Kasumi-1 (cell line): ENCODE measurements around the gene NOX3.
"Not testable (repeated sequence)": the region's sequence is repeated elsewhere in the genome, so short reads cannot be mapped to it uniquely, and the experiment has no call there.

Experiments used
- DNase-seq, 2 experiments: peaks; one replicate each; lab custom pipeline; 2025; lab: John Stamatoyannopoulos, UW

Gene NOX3

GRCh38 chr6:155455766-155456165 is at the start of gene NOX3:
Gene NOX3, minus strand, starts transcription at chr6:155455839. Its CDS starts 39 bp downstream, at chr6:155455800.
- no peak for DNase-seq

DNA sequence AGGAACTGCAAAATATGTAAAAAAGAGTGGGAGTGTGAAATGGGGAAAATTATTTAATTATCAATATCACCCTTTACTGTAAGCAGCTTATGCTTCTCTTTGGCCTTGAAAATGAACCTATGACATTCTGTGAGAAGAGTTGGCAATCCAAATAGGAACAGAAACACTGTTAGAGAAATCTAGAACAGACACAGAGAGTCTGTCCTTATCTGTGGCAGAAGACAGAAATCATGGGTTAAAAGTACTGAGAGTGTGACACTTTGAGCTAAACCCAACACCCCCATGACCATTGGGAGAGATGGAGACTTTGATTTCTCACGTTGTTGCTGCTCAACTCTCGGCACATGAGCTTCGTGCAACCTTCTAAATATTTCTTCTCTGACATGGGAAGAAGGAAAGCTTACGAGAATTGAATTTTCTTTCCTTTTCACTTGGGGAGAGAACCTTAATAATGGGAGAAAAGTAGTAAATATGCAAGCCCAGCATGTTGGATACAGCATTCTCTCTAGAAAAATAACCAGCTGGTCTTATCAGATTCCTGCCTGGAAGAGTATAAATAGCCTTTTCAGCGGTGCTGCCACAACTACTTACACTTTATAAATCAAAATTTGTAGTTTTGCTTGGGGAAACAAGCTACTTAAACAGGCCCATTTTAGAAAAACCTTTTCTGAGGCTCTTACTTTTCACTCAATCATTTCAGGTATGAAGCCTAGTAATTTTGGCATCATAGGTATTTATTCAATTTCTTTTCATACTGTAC is 49.4 kb upstream of the NOX3 start:
- DNase-seq: no peak

GRCh38 chr6:155502393-155502792 is 46.8 kb upstream of the NOX3 start:
- DNase-seq: no peak

GRCh38 chr6:155499574-155499973 is 43.9 kb upstream of the NOX3 start:
- DNase-seq: no peak

DNA sequence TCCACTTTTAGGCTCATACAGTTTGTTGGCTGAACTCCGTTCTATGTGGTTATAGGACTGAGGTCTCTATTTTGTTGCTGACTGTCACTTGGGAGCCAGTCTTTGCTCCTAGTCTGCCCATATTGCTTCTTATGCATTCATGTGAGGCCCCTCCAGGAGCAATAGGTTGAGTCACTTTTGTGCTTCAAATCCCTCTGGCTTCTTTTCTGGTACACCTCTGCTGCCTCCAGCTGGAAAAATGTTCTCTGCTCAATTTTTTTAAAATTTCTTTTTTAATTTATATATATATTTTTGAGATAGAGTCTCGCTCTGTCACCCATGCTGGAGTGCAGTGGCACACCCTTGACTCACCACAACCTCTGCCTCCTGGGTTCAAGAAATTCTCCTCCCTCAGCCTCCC is 42.7 kb upstream of the NOX3 start:
- DNase-seq: no peak

GRCh38 chr6:155497273-155497672 is 41.6 kb upstream of the NOX3 start:
- no peak for DNase-seq

DNA sequence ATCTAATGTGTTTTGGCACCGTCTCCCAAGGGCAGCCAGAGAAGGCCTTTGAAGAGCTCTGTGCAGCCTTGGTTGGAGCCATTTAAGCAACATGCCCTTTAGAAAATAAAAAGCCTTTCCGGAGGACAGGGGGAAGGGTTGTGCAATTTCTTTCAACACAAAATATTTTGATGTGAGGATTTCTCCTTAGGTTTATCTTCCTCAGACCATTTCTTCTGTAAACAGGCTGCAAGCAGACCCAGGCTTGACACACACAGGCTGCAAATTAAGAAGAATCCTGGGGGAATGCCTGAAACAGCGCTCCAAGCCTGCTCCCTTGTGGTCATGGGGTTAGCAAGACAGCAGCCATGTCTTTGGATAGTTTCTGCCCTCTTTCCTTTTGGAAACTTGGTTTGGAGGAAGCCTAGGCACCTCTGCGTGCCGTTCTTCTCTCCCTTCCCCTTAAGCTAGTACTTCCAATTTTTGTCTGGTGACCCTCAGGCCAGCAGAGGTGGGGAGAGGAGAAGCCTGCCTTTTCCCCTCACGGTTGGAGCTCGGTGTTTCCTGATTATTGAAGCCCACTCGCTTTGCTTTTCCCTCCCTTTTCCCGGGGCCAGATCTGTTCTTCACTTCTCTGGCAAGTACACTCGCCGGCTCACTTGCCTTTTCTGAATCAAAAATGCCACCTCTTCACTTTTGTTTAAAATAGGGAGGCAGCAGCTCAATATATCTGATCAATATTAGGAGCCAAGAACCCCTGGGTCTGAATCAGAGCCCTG is 39.6 kb upstream of the NOX3 start:
- no peak for DNase-seq

DNA sequence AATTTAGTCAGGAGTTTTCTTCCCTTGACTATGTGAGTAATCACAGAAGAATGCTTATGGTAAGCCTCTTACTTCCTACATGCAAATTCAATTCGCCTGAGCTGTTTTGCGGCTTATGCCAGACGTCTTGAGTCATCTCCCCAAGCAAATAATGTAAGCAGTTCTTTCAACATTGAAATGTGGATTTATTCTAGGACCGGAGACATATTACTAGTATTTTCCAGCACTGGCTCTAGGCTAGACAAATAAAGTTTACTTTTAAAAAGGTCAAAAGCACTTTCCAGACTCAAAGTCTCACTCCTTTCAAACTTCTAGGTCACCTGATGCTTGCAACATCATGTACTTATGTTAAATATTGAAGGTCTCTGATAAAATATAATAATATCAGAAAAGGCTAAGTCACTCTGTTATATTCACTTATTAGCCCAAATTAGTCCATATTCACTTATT is 38.1 kb upstream of the NOX3 start:
- DNase-seq: no peak

- no peak for DNase-seq
Observed at GRCh38 chr6:155493026-155493693, 37.5 kb upstream of the NOX3 start.

DNA sequence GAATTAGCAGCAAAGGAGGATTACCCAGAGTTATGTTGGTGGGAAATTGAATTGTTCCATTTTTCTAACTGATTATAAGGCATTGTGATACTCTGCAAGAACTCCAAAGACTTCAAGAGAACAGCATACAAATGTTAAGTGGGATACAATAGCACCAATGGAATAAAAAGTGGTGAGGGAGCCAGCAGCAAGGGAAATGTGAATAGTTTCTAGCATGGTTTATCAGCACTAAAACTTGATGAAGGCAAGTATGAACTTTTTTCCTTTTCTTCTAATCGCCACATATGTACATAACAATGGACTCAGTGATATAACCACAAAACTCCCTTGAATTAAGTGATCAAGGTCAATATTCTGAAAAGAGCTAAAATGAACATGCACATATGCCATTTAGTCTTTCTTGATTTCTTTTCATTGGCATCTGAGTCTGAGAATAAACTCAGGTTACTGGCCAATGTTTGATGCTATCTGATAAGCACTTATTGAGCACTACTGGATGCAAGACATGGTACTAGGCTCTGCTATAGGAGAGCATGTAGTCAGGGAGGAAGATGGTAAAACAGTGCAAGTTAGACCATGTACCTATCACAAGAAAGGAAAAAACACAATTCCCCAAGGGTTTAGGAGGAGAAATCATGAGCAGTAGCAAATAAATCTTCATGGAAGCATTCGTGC is 36.6 kb upstream of the NOX3 start:
- no peak for DNase-seq

DNA sequence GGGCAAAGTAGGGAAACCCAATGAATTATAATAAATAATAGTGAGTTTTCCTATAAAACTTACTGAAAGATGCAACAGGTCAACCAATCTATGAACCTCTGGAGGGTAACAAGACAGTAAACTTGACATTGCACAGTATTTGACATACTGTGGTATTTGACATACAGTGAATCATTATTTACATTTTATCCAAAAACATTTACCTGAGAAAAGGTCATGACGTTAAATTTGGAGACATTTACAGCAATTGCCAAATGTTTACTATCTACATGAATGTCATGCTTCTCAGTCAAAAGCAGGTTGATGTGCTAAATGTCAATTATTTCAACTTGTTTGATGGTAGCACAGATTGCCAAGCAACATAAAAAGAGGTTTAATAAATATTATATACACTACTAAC is 35.8 kb upstream of the NOX3 start:
- no peak for DNase-seq

- DNase-seq: not testable (repeated sequence)
Observed at GRCh38 chr6:155488197-155488596, 32.6 kb upstream of the NOX3 start.

DNA sequence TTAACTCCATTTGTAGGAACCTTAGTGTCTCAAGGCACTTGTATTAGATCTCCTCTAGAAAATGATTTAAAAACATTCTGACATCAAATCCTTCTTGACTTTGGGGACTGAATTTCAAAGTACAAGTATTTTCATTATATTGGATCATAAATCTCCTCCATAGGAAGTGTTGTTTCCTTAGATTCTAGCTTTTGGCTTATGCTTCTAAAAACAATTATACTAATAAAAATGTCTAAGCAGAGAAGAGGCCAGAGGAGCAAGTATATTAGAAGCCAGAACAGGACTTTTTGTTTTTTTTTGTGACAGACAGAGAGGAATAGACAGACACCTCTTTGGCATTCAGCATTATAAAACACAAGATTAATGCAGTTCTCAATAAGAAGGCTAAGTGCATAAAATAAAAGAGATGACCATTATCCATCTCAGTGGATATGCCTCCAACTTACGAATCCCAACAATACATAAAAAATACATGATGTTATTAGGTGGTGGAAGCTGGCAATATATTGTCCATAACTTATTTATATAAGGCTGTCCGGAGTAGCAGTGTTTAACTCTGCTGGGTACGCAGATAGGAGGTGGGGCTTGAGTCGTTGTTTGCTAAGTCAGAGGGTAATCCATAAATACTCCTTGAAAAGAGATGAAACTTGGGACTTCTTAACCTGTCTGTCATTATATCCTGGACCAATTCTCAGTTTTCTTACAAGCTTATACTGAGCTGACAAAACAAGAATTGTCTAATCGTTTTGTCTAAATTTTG is 31.9 kb upstream of the NOX3 start:
- no peak for DNase-seq

GRCh38 chr6:155486721-155487294 is 31.2 kb upstream of the NOX3 start:
- no peak for DNase-seq

GRCh38 chr6:155485756-155486155 is 30.1 kb upstream of the NOX3 start:
- DNase-seq: no peak

GRCh38 chr6:155483858-155484257 is 28.2 kb upstream of the NOX3 start:
- DNase-seq: no peak

- DNase-seq: no peak
Observed at GRCh38 chr6:155481215-155481614, 25.6 kb upstream of the NOX3 start.

DNA sequence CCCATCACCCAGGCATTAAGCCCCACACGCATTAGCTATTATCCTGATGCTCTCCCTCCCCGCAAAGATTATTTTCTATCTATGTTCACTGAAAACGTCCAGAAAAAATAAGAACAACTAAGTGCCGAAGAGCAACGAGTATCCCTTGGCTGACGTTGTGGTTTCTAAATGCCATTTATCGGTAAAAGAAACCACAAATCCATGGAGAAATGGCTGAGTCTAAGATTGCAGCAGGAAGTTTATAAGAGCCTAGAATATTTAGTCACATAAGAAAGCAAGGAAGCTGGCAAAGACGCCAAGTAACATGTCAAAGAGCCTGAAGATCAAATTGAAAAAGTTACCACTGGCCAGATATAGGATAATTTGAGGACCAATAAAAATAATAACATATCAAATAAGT is 18.1 kb upstream of the NOX3 start:
- DNase-seq: no peak

DNA sequence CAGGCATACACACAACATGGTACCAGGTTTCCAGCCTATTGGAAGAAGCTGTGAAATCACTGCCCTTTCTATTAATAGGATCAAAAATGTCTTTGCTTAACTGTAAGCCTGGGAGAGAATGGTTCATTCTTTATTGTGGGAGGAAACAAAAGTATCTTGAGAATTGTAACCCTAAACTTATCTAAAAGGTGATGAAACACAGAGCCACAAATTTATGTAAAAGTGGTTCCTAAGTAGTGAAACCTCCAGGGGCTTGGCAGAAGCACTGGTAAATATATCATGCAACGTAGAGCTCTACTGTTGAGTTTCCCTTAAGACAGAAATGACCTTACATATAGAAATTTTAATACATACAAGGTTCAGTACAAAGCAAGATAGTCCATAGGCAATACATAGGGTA is 17.2 kb upstream of the NOX3 start:
- no peak for DNase-seq

- not testable (repeated sequence) for DNase-seq
Observed at GRCh38 chr6:155470979-155471616, 15.5 kb upstream of the NOX3 start.

DNA sequence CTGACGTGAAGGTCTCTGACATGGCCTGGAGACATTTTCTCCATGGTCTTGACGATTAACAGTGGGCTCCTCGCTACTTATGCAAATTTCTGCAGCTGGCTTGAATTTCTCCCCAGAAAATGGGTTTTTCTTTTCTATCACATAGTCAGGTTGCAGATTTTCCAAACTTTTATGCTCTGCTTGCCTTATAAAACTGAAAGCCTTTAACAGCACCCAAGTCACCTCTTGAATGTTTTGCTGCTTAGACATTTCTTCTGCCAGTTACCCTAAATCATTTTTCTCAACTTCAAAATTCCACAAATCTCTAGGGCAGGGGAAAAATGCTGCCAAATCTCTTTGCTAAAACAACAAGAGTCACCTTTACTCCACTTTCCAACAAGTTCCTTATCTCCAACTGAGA is 12.9 kb upstream of the NOX3 start:
- not testable (repeated sequence) for DNase-seq
